Cerebellar nuclear complex (tissue), 1 donor: Measurements from ENCODE around the gene MYO7B.

Source experiments
- DNase-seq, 2 experiments: peaks; one replicate each; lab custom pipeline; 2025; lab: John Stamatoyannopoulos, UW

MYO7B gene

GRCh38 chr2:127626917-127627739 lies 91.6 kb downstream of the MYO7B start:
- DNase-seq = no peak

GRCh38 chr2:127627740-127628571 lies 92.5 kb downstream of the MYO7B start:
- no peak for DNase-seq

- no peak for DNase-seq
Observed at GRCh38 chr2:127628767-127629614, 93.5 kb downstream of the MYO7B start.

GRCh38 chr2:127629637-127630036 lies 94.2 kb downstream of the MYO7B start:
- DNase-seq = no peak

- DNase-seq = no peak
Observed at GRCh38 chr2:127630096-127630863, 94.8 kb downstream of the MYO7B start.

- no peak for DNase-seq
Observed at GRCh38 chr2:127630864-127631540, 95.5 kb downstream of the MYO7B start.

- no peak for DNase-seq
Observed at GRCh38 chr2:127631541-127631996, 96.1 kb downstream of the MYO7B start.

- no peak for DNase-seq
Observed at GRCh38 chr2:127631997-127632581, 96.6 kb downstream of the MYO7B start.

GRCh38 chr2:127632592-127633489 lies 97.4 kb downstream of the MYO7B start:
- no peak for DNase-seq

- no peak for DNase-seq
Observed at GRCh38 chr2:127633556-127634065, 98.1 kb downstream of the MYO7B start.

GRCh38 chr2:127634066-127634617 lies 98.7 kb downstream of the MYO7B start:
- no peak for DNase-seq

- no peak for DNase-seq
Observed at GRCh38 chr2:127634626-127635379, 99.3 kb downstream of the MYO7B start.

- DNase-seq = no peak
Observed at GRCh38 chr2:127635380-127636237, 100.1 kb downstream of the MYO7B start.

- no peak for DNase-seq
Observed at GRCh38 chr2:127636248-127637235, 101.1 kb downstream of the MYO7B start.

- no peak for DNase-seq
Observed at GRCh38 chr2:127637236-127637630, 101.8 kb downstream of the MYO7B start.
